DMS153 treated with DMSO at 0.1 percent for 48 hours (cell line): ENCODE measurements around the gene SLC7A9.

Source experiments
- DNase-seq: peaks from one replicate; lab custom pipeline; 2025; ENCODE audit not compliant: unreplicated experiment; lab: John Stamatoyannopoulos, UW

The SLC7A9 gene

DNA sequence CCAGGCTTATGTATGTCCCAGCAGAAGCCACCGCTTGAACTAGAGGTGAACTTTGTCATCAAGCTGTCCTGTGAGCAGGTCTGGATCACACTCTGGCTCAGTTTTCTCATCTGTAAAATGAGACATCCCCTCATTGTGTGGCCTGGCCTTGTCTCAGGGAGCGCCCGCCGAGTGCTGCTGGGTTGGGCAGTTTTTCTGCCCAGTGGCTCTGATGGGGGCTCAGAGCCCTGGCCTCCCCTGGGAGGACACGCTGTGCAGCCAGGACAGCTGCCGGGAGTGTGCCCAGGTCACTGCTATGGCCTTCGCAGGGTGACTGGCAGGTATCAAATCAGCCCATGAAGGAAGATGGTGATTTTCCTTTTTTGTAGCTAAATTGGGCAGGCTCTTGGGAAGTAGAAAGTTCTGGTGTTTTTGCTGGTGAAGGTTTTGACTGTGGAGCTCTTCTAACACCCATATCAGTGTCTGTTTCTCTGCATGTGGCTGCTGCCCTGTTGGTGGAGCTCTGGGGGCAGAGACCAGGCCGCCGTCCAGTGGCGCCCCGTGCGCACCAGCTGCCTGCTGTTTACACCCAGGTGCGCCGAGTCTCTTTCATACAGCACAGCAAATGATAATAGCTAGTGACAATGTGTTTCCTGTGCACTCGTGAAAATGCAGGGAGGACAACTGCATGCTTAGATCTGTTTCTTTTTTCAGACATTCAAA is 40.8 kb downstream of the SLC7A9 start:
- DNase-seq = peak; percentile 28

DNA sequence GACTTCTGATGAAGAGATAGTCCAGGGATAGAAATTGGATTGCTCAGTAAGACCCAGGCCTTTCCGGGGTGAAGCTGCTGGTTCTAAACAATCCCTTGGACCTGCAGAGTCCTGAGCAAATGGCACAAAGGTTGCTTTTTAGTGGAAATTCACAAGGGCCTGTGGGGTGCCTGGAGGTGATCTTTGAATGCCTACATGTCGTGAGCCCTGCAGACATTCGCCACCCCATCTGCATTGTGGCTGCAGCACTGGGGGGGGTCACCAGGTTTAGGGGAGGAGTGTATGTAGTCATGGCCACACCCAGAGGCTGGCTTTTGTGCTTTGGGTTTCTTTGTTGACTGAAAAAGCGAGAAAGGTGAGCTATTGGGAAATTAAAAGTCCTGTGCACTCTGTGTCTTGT is 41.4 kb downstream of the SLC7A9 start:
- DNase-seq = no peak

DNA sequence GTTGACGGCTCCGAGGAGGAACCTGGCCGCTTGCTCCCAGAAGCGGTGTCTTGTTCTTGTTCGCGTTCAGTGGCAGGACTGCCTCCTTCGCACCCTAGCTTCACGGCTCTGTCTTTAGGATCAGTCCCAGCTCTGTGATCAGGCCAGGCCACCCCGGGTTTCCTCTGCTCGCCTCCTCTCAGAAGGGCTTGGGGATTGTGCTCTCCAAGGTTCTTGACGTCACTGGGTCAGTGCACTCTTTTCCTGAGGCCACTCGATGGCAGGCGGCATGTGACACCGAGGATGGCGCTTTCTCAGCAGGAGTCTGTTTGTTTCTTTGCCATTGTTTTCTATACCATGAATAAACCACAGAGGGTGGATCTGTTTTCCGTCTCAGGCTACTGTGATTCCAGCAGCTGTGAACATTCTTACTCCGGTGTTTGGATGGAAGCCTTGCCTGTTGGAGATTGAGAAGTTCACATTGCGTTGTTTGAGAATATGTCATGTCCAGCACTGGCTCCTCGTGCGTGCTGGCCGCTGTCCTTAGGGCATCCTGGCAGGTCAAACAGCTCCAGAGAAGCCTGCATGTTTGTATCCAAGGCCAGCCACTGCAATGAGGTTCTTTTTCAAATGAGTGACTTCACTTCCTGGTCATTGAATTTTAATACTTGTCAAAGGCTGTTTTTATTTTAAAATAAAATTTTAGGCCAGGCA is 44.5 kb downstream of the SLC7A9 start:
- DNase-seq = no peak

DNA sequence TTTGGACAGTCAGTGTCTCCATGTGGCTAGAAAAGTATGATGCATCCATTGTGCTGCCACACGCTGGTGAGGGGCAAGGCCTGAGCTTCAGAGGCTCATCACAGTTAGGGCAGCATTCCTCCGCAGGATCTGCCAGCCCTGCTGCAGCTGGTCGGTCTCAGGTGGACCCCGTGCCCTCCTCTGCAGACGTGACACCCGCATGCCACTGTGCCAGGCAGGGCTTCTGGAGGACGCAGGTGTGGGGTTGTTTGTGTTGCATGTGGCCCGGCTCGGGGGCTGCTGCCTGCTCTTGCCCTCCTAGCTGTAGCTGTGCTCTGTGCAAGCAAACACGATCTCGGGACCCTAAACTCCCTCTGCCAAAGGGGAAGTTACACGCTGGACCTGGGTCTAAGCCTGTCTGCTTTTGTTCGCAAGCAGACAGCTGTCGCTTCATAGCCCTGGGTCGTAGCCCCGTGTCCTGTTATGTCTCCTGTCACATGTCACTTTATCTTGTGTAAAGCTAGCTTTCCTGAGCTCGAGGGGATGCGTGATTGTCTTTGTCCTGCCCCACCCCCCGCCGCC is 45.3 kb downstream of the SLC7A9 start:
- no peak for DNase-seq

DNA sequence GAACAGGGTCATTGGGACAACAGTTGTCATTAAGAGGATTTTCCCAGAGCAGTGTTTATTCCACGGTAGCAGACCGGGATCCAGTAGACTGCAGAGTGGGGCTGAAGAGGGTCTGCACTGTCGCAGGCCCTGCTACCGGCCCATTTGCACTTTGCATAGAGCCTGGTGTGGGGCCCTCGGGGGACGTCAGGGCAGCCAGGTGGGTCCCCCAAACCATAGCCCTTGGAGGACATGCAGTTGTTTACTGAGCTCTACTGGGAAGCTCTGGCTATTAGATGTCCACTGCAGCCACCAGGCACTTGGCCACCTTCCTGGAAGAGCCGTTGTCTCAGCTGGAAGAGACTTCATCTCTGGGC is 45.8 kb downstream of the SLC7A9 start:
- DNase-seq = no peak

DNA sequence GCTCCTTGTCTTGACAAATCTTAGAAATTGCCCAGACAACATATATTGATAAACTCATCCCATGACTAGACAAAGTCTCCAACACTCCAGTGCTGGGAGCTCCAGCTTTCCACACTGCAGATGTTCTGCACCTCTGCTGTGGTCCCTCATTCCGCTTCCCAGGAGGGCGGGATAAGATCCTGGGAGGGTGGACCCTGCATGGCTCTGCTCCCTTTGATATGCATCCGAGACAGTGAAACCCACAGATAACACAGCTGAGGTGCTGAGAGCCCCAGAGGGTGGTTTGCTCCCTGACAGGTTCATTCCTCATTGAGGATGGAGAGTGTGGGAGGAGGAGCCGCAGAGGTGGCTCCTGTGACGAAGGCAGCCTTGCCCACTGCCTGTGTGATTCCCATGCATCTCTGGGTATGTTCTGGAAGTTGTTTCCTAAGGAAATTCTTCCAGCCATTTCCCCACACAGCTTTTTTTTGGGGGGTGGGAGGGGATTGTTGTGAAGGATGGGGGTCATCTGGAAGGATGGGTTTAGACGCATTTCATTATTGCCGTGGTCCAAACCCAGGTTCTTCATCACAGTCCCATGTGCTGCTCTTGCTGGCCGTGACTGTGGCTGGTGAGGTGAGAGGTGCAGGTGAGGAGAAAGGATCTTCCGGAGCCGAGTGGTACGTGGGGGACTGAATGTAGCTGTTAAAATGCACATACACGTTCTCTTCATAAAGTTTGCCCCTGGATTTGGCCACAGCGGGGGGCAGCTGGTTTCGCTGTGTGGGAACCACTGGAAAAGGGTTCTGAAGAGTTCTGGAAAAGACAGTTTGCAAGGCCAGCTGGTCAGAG is 46.4 kb downstream of the SLC7A9 start:
- no peak for DNase-seq

DNA sequence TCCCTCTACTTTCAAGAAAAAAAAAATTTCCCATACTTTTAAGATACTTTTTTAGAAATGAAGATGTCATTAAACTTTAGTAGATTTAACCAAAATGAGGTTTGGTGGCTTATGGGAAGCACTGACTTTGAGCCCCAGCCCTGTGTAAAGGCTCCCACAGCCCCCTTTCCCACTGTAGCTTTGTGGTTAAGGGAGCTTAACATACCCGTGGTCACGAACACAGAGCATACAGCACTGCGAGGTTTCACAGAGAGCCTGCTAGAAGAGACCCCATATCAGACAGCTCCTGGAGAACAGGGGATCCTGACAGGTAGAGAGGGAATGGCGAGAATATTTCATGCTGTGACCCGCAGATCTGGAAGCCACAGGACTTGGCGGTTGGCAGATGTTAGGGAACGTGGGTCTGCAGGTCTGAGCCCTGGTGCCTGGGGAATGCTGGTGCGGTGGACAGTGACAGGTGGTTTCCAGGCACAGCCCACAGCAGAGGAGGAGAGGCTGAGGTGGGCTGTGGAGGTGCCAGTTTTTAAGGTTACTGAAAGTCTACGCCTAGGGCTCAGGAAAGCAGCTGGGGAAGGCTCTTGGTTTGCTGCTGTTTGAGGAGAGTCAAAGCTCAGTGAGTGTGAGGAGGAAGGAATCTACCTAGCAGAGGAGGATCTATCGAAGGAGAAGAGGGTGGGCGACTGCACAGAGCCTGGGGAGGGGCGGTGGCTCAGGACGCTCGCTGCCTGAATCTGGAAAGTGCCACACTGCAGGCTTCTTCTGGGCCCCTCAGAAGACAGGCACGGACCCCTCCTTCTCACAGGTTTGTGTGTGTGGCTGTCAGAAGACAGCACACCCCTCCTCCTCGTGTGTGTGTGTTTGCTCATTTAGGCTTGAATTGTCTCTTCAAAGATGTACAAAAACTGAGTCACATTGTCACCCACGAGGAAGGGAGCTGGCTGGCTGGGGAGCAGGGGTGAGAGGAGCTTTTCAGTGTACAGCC is 49.9 kb downstream of the SLC7A9 start:
- no peak for DNase-seq

DNA sequence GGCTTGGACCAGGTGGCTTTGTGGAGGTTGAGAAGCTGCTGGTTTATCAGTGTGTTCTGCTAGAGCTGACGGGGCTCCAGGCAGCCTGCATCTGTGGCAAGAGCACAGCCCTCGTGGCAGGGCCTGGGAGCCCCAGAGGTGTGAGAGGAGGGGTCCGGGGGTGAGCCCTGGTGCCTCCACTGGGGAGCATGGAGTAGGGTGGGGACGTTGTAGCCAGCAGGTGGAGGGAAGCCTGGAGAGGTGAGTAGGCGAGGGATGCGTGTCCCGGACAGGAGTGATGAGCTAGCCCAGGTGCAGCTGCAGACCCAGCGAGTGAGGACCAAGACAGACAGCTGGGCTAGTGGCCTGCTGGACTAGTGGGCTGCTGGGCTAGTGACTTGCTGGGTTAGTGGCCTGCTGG is 51.0 kb downstream of the SLC7A9 start:
- DNase-seq = no peak

DNA sequence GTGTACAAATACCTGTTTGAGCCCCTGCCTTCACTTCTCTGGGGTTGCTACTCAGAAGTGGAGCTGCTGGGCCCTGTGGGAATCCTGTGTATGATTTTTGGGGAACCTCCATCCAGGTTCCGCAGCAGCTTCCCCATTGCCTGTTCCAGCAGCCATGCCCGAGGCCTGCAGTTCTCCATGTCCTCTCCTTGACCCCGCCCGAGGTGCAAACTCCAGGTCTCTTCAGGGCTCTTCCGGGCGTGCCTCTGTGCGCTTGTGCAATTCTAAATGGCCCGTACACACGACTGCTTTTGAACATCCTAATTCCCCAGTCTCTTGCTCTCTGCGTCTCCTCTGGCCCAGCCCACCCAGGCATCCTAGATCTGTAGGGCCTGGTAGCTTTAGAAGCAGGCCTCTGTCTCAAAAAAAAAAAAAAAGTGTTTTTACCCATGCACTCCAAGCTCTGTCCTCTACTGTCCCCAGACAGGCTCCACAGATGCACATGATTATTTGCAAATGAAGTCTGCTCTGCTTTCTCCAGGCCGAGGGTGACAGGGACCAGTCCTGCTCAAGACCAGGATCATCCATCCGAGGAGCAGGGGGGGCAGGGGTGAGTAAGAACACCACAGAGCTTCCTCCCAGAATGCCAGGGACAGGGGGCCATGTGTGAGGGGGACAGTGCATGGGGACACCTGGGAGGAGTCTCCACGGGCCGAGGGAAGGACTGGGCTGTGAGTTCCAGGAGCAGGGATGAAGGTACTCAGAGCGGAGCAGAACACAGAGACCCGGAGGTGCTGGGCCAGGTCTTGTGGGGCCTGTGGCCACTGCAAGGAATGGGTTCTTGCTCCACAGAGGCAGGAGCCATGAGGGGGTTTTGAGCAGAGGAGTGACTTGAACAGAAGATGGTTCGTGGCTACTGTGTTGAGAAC is 51.7 kb downstream of the SLC7A9 start:
- DNase-seq = no peak

DNA sequence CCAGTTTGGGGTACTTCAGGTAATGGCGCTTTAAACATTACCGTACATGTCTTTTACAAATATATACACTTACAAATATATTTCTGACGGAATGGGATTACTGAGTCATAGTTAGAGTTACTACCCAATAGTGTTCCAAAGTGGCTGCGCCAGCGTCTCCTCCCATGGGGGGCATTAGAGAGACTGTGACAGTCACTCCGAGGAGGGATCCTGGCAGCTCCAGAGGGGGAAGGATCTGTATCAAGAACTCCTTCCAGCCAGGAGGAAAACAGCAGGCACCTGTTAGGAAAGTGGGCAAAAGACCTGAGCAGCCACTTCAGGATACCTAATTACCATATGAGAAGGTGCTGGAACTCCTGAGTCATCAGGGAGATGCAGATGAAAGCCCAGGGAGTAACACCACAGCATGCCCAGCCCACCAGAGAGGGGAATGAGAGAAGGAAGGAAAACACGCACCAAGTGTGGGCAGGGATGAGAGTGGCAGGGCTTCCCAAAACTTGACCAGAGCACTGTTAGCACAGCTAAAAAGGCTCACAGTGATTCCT is 52.9 kb downstream of the SLC7A9 start:
- no peak for DNase-seq

DNA sequence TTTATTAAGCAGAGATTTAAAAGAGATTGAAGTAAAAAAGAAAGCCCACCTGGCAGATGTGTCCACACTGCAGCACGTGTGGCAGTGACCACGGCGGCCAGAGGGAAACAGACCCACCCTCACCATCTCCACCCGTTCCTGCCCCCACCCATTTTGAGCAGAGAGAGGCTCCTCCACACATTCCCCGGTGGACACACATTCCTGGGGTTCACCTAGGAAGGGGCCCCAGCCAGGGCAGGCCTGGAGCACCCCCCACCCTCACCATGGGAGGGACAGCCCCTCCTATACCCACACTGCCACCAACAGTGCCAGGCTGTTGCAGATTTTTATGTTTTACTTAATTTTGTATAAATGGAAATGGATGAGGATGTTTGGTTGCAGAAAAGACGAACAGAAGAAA is 54.9 kb downstream of the SLC7A9 start:
- no peak for DNase-seq

DNA sequence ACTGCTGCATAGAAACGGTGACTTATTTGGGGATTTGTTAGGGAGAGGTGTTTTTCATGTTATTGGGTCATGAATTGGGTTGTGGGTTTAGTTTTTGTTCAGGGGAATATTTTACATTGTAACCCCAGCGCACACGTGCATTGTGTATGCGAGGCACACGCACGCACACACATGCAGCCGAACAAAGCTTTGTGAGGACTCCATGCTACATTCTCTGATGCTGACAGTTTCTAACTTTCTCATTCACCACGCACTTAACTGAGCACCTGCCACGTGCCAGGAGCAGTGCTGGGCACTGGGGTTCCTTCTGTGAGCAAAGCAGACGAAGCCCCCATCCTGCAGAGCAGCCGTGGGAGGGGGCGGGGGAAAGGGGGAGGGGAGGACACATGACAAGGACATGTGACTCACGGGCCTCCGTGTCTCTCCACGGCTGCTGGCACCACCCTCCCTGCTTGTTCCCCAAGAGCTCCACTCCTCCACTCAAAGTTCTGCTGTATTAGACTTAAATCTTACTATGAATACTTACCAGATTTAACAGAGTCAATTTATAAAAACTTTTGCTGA is 55.6 kb downstream of the SLC7A9 start:
- DNase-seq = no peak

DNA sequence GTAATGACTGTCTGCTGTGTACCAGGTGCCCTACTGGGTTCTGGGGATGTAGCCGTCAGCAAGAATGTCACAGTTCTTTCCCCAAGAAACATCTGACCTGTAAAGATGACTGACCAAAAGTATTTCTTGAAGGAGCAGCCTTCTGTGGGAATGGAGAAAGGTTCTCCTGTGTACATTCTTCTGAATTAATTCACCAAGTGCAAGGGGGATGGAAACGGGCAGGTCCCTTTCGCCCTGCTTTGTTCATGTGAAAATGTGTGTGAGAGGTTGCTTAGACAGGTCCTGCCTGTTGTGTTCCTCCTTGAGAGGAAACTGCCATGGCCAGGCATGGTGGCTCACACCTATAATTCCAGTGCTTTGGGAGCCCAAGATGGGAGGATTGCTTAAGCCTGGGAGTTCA is 57.0 kb downstream of the SLC7A9 start:
- DNase-seq = no peak

DNA sequence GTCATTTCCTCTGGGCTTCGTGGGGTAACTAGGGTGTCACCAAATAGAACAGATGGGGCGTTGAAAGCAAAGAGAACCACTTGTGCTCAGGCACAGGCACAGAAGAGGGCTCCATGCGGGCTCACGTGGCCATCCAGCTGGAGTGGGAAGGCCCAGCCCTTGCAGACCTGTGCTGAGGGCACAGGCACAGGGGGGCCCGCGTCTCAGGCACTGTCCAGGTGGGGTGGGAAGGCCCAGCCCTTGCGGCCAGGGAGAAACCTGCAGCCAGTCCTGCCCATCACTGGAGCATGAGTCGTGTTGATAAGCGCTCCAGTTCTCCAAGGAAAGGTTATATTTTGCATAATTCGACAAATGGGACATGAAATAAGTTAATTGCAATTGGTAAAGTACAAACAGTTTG is 57.5 kb downstream of the SLC7A9 start:
- no peak for DNase-seq

DNA sequence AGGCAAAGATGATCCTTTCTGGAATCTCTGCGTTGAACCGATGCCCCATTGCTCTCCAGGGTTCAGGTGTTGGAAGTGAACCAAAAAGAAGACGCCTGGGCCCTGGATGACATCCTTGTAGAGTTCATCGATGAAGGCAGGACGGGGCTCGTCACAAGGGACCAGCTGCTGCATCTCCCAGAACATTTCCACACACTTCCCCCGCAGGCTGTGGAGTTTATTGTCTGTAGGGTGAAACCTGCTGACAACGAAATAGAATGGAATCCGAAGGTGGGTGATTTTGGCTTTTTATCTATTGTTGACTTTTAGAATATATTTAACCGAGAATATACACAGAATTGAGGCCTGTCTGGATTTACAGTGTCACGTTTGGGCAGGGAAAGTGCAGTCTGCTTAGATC is 58.4 kb downstream of the SLC7A9 start:
- DNase-seq = no peak

DNA sequence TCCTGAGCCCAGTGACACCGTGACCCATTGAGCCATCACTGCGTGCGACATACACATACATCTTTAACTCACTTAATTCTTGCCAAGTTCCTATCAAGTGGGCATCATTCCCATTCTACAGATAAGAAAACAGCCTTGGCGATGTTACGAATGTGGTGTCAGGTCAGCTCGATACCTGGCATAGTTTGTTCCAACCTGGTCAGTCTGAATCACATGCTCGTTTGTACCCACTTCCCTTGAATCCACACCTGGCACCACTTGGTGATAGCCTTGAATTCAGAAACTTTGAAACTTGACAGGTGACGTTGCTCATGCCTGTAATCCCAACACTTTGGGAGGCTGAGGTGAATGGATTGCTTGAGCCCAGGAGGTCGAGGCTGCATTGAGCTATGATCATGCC is 59.1 kb downstream of the SLC7A9 start:
- DNase-seq = no peak

DNA sequence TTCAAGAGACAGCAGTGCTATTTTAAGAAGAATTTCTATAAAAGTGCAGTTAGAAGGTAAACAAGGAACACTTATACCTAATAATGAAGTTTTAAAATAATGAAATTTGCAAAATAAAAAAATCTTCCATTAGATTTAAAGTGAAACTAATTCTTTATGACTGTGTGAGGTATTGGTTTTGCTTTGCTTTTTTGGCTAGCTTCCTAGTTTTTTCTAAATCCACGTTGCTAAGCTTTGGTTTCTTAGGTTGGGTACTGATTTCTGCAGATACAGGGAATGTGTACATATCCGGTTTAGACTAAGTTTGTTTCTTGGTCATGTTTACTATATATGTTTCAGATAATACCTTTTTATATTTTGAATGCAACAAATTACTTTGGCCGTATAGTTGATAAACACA is 59.8 kb downstream of the SLC7A9 start:
- no peak for DNase-seq

DNA sequence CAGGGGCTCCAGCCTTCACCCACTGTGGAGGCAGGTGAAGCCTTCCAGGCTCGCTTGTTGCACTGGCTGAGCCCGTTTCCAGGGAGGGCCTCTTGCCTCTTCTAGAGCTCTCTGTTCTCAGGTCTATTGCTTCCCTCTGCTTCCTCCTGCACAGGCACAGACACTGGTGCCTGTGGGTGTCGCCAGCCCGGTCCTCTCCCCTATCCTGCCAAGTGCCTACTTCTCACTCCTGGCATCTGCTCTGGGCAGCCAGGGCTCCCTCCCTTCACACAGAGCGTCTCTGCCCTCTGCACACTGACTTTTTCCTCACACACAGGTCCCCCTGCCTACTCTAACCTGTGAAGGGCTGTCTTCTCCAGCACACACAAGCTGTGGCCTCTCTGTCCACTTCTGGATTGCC is 60.3 kb downstream of the SLC7A9 start:
- DNase-seq = no peak

DNA sequence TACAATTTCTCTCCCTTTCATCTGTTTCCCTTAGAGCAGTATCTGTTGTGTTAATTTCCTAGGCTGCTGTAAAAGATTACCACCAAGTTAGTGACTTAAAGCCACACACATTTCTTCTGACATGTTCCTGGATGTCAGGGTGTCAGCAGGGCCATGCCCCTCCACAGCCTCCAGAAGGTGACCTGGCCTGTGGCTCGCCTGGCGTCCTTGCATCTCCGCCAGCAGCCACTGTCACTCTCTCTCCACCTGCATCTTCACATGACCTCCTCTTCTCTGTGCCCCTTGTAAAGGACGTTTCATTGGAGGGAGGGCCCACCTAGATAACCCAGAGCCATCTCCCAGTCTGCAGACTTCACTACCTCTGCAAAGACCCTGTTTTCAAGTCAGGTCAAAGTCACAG is 61.3 kb downstream of the SLC7A9 start:
- DNase-seq = no peak
